NB4 (cell line): ENCODE measurements around the gene C10orf62.

Experiments used
- DNase-seq: peaks from one replicate; pipeline ENCODE4 v3.0.0; 2010; ENCODE audit warnings: low read depth
- H3K4me3 ChIP-seq: one replicate; pipeline ENCODE4 v1.5.1; 2011; ENCODE audit warnings: mild to moderate bottlenecking, low read depth, low read length, moderate library complexity
- CTCF ChIP-seq: IDR thresholded peaks from one replicate; pipeline ENCODE4 v1.5.1; 2012; ENCODE audit warnings: low read depth, low read length
- MAX ChIP-seq: IDR thresholded peaks from 2 replicates; pipeline ENCODE4 v1.6.1; 2011; ENCODE audit warnings: low read depth, low read length
- MYC ChIP-seq: IDR thresholded peaks from 2 replicates; pipeline ENCODE4 v1.6.1; 2011; ENCODE audit warnings: low read depth, low read length
- POLR2A ChIP-seq: IDR thresholded peaks from 2 replicates; pipeline ENCODE4 v1.6.1; 2011; ENCODE audit warnings: mild to moderate bottlenecking; ENCODE audit not compliant: insufficient read length; ENCODE audit errors: extremely low read depth

Gene C10orf62

GRCh38 chr10:97589479-97589878 is at the start of gene C10orf62:
C10orf62 (plus strand) TSS chr10:97589721; CDS start chr10:97589898, 177 bp downstream.
- no peak for TF ChIP-seq MYC
- TF ChIP-seq POLR2A = no peak
- TF ChIP-seq MAX = no peak
- TF ChIP-seq CTCF = no peak
- H3K4me3 ChIP-seq = no peak within 1 kb of the TSS
- no peak for DNase-seq

GRCh38 chr10:97540669-97541500 is 48.6 kb upstream of the C10orf62 start:
- peak; percentile 28 for DNase-seq
- TF ChIP-seq POLR2A (no peak), MAX (no peak), CTCF (peak; percentile 10), MYC (no peak)
- H3K4me3 ChIP-seq = no peak overlapping the region

GRCh38 chr10:97542169-97543024 is 47.1 kb upstream of the C10orf62 start:
- H3K4me3 ChIP-seq = no peak overlapping the region
- TF ChIP-seq MYC = peak; percentile 30; the same call in 1 of the 2 replicates
- TF ChIP-seq MAX = no peak
- peak; percentile 78 for DNase-seq

GRCh38 chr10:97543025-97543546 is 46.4 kb upstream of the C10orf62 start:
- TF ChIP-seq MAX = peak; percentile 85
- TF ChIP-seq MYC = peak; percentile 86
- TF ChIP-seq POLR2A = no peak
- no peak for TF ChIP-seq CTCF
- H3K4me3 ChIP-seq = no peak overlapping the region
- DNase-seq = peak; percentile 89

- no peak for TF ChIP-seq POLR2A
- TF ChIP-seq MAX = no peak
- TF ChIP-seq MYC = no peak
- no peak for TF ChIP-seq CTCF
- no peak overlapping the region for H3K4me3 ChIP-seq
Observed at GRCh38 chr10:97546456-97547270, 42.9 kb upstream of the C10orf62 start.

More at GRCh38 chr10:97546456-97547270, 42.9 kb upstream of the C10orf62 start:
- DNase-seq = no peak
